PFSK-1 (cell line): Measurements from ENCODE around the gene LGALSL.

ENCODE experiments used
- FOXP2 ChIP-seq: optimal IDR thresholded peaks from 2 replicates; pipeline ENCODE3; 2011; ENCODE audit warnings: borderline replicate concordance, control low read depth, inconsistent platforms; ENCODE audit not compliant: insufficient read depth; ENCODE audit errors: extremely low read length, extremely low read depth
- POLR2AphosphoS5 ChIP-seq: IDR thresholded peaks from 2 replicates; pipeline ENCODE4 v1.6.1; 2012; ENCODE audit warnings: low read depth, mild to moderate bottlenecking, control low read depth, low read length, moderate library complexity
- REST ChIP-seq, 2 experiments: IDR thresholded peaks; 2 replicates each; pipeline versions ENCODE4 v1.6.1 to v1.8.0; 2011 to 2012; ENCODE audit warnings: low read depth in 2 of 2, low read length in 2 of 2, control low read depth in 1 of 2, inconsistent platforms in 1 of 2, mild to moderate bottlenecking in 1 of 2, moderate library complexity in 1 of 2; ENCODE audit not compliant: insufficient read depth in 1 of 2
- SIN3A ChIP-seq: IDR thresholded peaks from 2 replicates; pipeline ENCODE4 v1.6.1; 2012; ENCODE audit warnings: mild to moderate bottlenecking, low read length, moderate library complexity, borderline replicate concordance; ENCODE audit not compliant: insufficient read depth
- TAF1 ChIP-seq: IDR thresholded peaks from 2 replicates; pipeline ENCODE4 v1.6.1; 2012; ENCODE audit warnings: low read length, control low read depth, borderline replicate concordance; ENCODE audit not compliant: insufficient read depth

LGALSL gene

GRCh38 chr2:64459575-64459974, 5.6 kb downstream of the LGALSL start:
- TF ChIP-seq POLR2AphosphoS5 (no peak), FOXP2 (no peak), SIN3A (no peak), REST (IDR thresholded peaks at IDR 0.05; ENCODE audit: insufficient read depth in 1 of 2, low read depth in 2 of 2, low read length in 2 of 2) (no peak), TAF1 (no peak)

- no peak for TF ChIP-seq SIN3A
- TF ChIP-seq REST (IDR thresholded peaks at IDR 0.05; ENCODE audit: insufficient read depth in 1 of 2, low read depth in 2 of 2, low read length in 2 of 2): no peak
- TF ChIP-seq POLR2AphosphoS5: no peak
- TF ChIP-seq TAF1: no peak
- TF ChIP-seq FOXP2: no peak
These were observed 6.4 kb downstream of the LGALSL start for GRCh38 chr2:64460330-64460729.

- no peak for TF ChIP-seq REST (IDR thresholded peaks at IDR 0.05; ENCODE audit: insufficient read depth in 1 of 2, low read depth in 2 of 2, low read length in 2 of 2)
- TF ChIP-seq POLR2AphosphoS5: no peak
- TF ChIP-seq TAF1: no peak
- no peak for TF ChIP-seq FOXP2
- TF ChIP-seq SIN3A: no peak
These were observed 7.5 kb downstream of the LGALSL start for GRCh38 chr2:64461271-64462058.

GRCh38 chr2:64462171-64462570, 8.2 kb downstream of the LGALSL start:
- no peak for TF ChIP-seq FOXP2
- no peak for TF ChIP-seq POLR2AphosphoS5
- TF ChIP-seq TAF1: no peak
- TF ChIP-seq REST (IDR thresholded peaks at IDR 0.05; ENCODE audit: insufficient read depth in 1 of 2, low read depth in 2 of 2, low read length in 2 of 2): no peak
- no peak for TF ChIP-seq SIN3A
